ENCODE measurements around the gene APBB2. TPM values are rescaled to one million over a fixed set of nuclear protein-coding genes. Genes with fewer than 3 reads are reported as not detected.

APBB2 gene
- total and polyA plus RNA-seq, 10 of the 15 experiments (the other 5 are each of a cell fraction or from before 2014, with no cell fraction given): 2.7 to 24.6 (median 19.0) TPM

- no peaks in the 10 kb centered on the region for H4K20me1 ChIP-seq (ENCODE audit: control insufficient read depth, insufficient read depth)
- 48% methylated on average over 9 of the region's 9 CpGs for WGBS (ENCODE audit: insufficient coverage, insufficient replicate concordance, low lambda C conversion rate, missing lambda C conversion rate)
- no peaks in the 10 kb centered on the region for H3K4me1 ChIP-seq (ENCODE audit: control insufficient read depth, insufficient read depth, low read length)
- RAD21 ChIA-PET (ENCODE audit: unreplicated experiment): no interaction called here
- no peak for DNase-seq (ENCODE audit: low read depth, low spot score)
- H3K79me2 ChIP-seq (ENCODE audit: control insufficient read depth, insufficient read depth, low read length): no peaks in the 10 kb centered on the region
- peaks cover 1 to 4% of the 10 kb centered on the region in 2 experiments; a peak in 2 of 4 replicates for H3K36me3 ChIP-seq (ENCODE audit: control insufficient read depth in 2 of 2, insufficient read depth in 2 of 2, low read length in 1 of 2)
- SMC1A ChIA-PET (ENCODE audit: uncharacterized antibody, unreplicated experiment): interaction anchor here (0.8 kb wide), 1 partner anchor 12 kb away, joined by 3 read pairs; no protein-coding TSS in a partner anchor
- H3K9ac ChIP-seq (ENCODE audit: control insufficient read depth, insufficient read depth, low read length): no peak overlapping the region
- no peak overlapping the region for H2AFZ ChIP-seq (ENCODE audit: control insufficient read depth, low read depth, low read length)
- no peaks in the 10 kb centered on the region for H3K9me3 ChIP-seq (replicated peaks; ENCODE audit: control insufficient read depth, insufficient read depth, low read length)
- ATAC-seq: no peak
- in situ Hi-C loops (cut with MboI) (no loop called here), intact Hi-C loops (cut with micrococcal nuclease; ENCODE audit: unreplicated experiment) (no loop called here)
- no peak overlapping the region for H3K4me2 ChIP-seq (ENCODE audit: control insufficient read depth, insufficient read depth)
- FAIRE-seq: no peak
- no TSS peak for BruUV-seq (replicated peaks)
- POLR2A ChIA-PET: no interaction called here
- H3K27ac ChIP-seq (ENCODE audit: control insufficient read depth, insufficient read depth): no peak overlapping the region
- CTCF ChIA-PET: interaction anchor here (0.5 to 7.6 kb wide), 4 partner anchors 14 to 1128 kb away, joined by 4 to 75 read pairs (median 4); no protein-coding TSS in a partner anchor
- H3K4me3 ChIP-seq: no peak overlapping the region
- no peaks in the 10 kb centered on the region; a peak in 1 of 4 replicates for H3K27me3 ChIP-seq (replicated peaks in 1 of 2; ENCODE audit: control insufficient read depth in 2 of 2, insufficient read depth in 2 of 2, low read length in 1 of 2)
- TF ChIP-seq STAT3 (IDR thresholded peaks at IDR 0.05; ENCODE audit: low read depth, low read length) (no peak), ZBTB11 (CRISPR knock-in tag; IDR thresholded peaks at IDR 0.05) (no peak), NKRF (conservative IDR thresholded peaks at IDR 0.05) (no peak), LARP7 (IDR thresholded peaks at IDR 0.05) (no peak), POLR2AphosphoS2 (IDR thresholded peaks at IDR 0.05; ENCODE audit: low read depth, low read length) (no peak), CHD2 (IDR thresholded peaks at IDR 0.05; ENCODE audit: borderline replicate concordance, low read depth, low read length) (no peak), ATF7 (IDR thresholded peaks at IDR 0.05; ENCODE audit: low read depth) (no peak), HDAC2 (IDR thresholded peaks at IDR 0.05) (no peak), EED (IDR thresholded peaks at IDR 0.05; ENCODE audit: low read depth) (no peak), KAT2A (conservative IDR thresholded peaks at IDR 0.05; ENCODE audit: control insufficient read depth, low read depth, low read length) (no peak), TAF1 (IDR thresholded peaks at IDR 0.05; ENCODE audit: borderline replicate concordance, low read depth, low read length) (no peak), BHLHE40 (IDR thresholded peaks at IDR 0.05; ENCODE audit: borderline replicate concordance in 1 of 2, low read depth in 2 of 2, low read length in 1 of 2) (no peak), E4F1 (IDR thresholded peaks at IDR 0.05; ENCODE audit: borderline replicate concordance, partially characterized antibody) (no peak), MYB (IDR thresholded peaks at IDR 0.05; ENCODE audit: borderline replicate concordance, low read depth, low read length) (no peak), SPI1 (IDR thresholded peaks at IDR 0.05; ENCODE audit: borderline replicate concordance, insufficient read depth, low read depth, low read length) (no peak), ZNF622 (IDR thresholded peaks at IDR 0.05) (no peak)
Observed at GRCh38 chr4:40940317-40940741, 274.0 kb downstream of the APBB2 start.
